ENCODE measurements around the gene MYL5.

DNA sequence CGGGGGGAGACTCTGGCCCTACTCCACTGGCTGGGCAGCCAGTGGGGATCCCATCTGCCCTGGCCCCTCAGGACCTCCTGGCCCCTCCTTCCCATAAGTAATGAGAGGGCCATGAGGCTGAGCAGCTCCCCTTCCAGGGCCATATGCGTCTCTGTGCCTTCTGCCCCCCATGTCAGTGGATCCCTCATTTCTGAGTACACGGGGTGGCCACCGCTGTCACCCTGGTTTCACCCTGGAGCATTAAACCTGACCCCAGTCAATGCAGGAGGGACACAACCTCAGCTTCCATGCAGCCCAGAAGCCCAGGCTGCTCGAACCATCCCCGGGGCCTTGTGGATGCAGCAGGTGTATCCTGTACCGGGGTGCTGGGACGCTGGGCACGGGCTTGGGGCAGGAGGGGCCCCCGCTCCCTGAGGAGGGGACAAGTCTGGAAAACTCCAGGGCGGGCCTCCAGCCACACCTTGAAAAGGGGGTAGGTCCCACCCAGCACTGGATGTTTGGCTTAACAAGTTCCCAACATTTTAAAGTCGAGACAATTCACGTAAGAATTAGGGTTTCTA lies 24.5 kb upstream of the MYL5 start:
- TF ChIP-seq POLR2A (IDR thresholded peaks at IDR 0.05): no peak
- TF ChIP-seq, protein P1, sequence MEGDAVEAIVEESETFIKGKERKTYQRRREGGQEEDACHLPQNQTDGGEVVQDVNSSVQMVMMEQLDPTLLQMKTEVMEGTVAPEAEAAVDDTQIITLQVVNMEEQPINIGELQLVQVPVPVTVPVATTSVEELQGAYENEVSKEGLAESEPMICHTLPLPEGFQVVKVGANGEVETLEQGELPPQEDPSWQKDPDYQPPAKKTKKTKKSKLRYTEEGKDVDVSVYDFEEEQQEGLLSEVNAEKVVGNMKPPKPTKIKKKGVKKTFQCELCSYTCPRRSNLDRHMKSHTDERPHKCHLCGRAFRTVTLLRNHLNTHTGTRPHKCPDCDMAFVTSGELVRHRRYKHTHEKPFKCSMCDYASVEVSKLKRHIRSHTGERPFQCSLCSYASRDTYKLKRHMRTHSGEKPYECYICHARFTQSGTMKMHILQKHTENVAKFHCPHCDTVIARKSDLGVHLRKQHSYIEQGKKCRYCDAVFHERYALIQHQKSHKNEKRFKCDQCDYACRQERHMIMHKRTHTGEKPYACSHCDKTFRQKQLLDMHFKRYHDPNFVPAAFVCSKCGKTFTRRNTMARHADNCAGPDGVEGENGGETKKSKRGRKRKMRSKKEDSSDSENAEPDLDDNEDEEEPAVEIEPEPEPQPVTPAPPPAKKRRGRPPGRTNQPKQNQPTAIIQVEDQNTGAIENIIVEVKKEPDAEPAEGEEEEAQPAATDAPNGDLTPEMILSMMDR (IDR thresholded peaks at IDR 0.05): no peak

Data from tibial nerve (tissue), 3 donors.